ENCODE measurements around the gene ADAMTSL1.
"Not testable (repeated sequence)": the region's sequence is repeated elsewhere in the genome, so short reads cannot be mapped to it uniquely, and the experiment has no call there.

Gene ADAMTSL1

GRCh38 chr9:18911714-18912342, 437.9 kb downstream of the ADAMTSL1 start:
- DNase-seq: no peak

DNA sequence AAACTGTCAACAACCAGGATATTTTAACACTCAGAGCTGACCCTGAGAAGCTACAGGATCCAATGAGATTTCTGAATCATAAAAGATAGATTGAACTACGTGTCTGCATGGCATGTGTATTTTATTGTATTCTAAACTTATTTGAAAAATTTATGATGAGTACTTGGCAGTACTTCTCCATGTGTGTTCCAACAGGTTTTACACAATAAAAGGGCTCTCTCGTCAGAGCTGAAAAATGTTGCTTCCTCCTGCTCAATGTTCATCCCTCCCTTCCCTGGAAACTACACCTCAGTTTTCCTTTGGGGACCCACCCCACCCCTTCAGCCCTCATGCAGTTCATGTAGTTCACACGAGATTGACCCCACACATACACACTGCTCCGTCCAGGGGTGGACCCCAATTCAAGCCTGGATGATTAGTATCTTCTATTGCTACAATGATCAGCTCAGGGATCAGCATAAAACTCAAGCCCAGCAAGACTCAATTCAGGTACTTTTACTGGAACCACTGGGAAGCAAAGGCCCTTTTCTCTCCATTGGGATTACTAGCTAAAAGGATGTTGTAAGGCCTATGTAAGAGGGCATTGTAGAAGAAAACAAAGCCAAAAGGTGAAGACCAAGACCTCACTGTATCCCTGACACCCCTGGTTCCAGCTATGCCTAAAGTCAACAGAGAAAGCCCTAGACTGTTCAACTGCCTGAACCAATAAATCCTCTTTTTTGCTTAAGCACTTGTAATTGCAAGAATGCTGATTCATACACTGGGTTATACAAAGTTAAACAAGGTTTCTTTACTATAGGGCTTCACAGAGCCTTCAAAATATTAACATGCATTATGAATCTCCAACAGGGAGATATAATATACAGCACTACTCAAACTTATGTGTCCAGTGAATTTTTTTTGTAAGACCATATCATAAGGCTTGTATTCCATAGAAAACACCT, 446.5 kb downstream of the ADAMTSL1 start:
- no peak for DNase-seq

DNA sequence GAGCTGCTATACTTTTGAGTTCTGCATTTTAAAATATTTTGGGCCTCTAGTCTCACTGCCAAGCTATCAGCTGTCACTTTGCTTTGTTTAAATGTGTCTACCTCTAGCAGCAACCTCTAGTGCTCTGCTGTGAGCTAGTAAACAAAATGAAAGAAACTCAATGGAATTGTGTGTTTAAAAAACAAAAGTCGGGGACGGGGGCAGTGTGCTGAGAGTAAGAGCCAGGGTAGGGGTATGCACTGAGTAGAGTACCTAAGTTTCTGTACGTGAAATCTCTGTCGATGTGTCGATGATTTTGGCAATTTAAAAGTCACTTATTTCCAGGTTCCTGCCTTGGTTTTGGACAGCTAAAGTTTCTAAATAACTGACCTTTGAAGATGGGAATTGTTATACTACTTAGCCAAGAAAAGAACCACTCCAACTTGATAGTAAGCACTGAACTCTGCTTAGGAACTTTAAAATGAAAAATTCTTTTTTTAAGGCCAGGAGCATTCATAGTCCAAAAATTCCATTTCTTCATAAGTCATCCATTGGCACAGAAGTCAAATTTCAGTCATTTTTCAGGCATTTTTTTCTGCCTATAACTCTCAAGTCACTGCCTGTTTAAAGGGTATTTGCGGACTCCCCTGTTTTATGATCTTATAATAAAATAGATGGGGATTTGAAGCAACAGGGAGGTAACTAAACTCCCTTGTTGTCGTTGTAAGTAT, 447.6 kb downstream of the ADAMTSL1 start:
- DNase-seq: no peak

DNA sequence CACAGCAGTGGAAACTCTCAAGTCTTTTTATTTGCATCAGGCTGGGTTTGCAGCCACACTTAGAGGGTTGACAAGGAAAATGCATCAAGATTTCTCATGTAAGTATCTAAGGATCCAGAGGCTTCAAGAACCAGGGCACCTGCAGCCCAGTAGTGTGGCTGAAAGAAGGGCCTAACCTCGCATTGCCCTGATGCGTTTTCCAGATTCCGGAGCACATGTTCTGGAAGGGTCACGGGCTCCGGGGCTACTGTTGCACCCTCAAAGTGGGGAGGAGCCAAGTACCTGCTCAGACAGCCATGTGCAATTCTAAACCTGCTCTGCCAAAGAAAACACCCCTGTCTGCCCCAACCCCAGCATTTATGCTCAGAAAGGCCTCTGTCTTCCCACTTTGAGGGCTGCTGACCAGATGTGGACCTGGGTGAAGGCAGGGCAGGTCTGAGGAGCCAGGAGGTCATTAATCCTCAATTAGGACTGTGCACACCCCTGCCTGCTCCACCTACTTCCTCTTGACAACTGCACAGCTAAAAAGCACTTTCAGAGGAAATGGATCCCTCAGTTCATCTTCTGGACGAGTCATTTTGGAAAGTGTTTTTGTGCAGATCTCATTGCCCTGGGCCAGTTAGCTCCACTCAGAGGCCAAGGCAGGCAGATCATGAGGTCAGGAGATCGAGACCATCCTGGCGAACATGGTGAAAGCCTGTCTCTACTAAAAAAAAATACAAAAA, 448.4 kb downstream of the ADAMTSL1 start:
- no peak for DNase-seq

DNA sequence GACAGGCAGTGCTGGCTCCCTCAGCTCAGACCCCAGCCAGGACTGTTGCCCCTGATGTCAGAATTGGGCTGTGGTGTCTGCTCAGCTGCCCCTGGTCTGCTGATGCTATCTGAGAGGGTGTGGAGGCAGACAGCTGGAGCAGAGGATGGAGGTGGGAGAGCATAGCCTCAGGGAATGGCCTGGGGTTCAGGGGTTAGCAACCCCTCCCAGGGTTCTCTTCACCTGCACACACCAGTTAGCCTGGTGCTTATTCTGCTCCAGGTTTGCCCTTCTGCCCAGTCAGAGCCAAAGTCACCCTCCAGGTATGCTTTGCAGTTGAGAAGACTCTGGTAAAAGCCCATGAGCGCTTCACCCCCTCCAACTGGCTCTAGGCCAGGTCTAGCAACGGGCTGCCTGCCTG, 449.2 kb downstream of the ADAMTSL1 start:
- no peak for DNase-seq

GRCh38 chr9:18923671-18924430, 449.9 kb downstream of the ADAMTSL1 start:
- no peak for DNase-seq

GRCh38 chr9:18925880-18926279, 451.9 kb downstream of the ADAMTSL1 start:
- DNase-seq: no peak

- no peak for DNase-seq
Observed at GRCh38 chr9:18926513-18926912, 452.6 kb downstream of the ADAMTSL1 start.

GRCh38 chr9:18928711-18929110, 454.8 kb downstream of the ADAMTSL1 start:
- DNase-seq: no peak

GRCh38 chr9:18930611-18931010, 456.7 kb downstream of the ADAMTSL1 start:
- DNase-seq: not testable (repeated sequence)

DNA sequence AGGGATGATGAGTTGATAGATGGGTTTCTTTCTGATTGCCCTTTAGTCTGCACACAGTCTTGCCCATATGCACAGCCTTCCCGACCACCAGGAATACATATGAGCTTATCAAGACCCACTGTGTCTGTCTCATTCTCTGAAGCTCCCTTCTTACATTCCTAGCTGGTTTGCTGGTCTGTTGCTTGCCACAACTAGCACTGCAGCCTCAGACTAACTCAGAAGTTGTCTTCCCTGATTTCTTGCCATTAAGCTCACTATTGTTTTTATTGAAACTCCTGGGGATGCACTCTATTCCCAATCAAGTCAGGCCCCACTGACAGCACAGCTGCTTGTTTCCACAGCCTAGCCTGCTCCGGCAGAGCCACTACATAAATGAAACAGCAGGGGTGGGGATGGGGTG, 461.6 kb downstream of the ADAMTSL1 start:
- no peak for DNase-seq

DNA sequence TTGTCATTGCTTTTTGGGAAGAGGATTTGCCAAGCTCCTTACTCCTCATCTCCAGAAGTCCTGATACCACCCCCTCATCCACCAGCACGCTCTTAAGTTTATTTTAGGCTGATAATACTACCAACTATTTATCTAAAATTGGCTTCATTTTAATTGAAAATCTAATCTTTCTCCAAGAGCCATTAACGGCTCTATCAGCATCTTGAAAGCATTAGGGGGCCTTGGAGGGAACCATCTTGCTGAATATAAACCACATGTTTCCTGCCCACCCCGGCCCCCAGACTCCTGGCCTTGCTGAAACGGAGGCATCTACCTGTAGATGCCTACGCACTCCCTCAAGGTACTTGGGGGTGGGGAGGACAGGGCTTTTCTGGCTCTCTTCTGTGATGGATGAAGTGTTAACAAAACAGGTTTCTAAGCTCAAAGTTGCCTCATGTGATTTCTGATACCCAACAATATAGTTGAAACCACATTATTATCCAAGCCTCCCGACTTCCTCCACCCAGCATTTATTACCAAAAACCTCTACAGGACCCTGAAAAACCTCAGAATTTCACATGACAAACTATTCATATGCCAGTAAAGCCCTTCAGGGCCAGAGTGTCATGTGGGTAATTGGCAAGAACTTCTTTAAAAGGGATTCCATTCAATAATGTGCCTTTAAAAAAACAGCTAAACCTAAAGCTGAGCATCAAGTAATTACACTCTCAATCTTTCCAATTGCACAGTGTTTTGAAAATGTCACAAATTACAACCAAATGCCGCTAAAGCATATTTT, 462.3 kb downstream of the ADAMTSL1 start:
- no peak for DNase-seq

GRCh38 chr9:18939943-18940342, 466.0 kb downstream of the ADAMTSL1 start:
- no peak for DNase-seq

GRCh38 chr9:18941060-18941740, 467.2 kb downstream of the ADAMTSL1 start:
- no peak for DNase-seq

DNA sequence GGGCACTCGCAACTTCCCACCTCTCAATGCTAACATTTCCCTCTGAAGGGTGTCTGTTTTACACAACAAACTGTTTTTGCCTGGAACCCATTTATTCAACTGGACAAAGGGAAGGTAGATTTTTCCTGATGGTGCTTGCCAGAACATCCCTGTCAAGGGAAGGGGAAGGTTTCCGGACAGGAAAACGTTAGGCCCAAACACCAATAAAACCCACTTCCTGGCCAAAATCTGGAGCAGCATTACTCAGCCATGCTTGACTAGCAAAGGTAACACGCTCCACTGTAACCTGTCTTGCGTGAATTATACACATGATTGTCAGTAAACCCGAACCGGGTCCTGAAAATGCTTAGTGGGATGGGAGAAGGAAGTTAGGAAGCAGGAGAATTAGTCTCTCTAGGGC, 468.8 kb downstream of the ADAMTSL1 start:
- no peak for DNase-seq

- no peak for DNase-seq
Observed at GRCh38 chr9:18947892-18948339, 474.0 kb downstream of the ADAMTSL1 start.

DNA sequence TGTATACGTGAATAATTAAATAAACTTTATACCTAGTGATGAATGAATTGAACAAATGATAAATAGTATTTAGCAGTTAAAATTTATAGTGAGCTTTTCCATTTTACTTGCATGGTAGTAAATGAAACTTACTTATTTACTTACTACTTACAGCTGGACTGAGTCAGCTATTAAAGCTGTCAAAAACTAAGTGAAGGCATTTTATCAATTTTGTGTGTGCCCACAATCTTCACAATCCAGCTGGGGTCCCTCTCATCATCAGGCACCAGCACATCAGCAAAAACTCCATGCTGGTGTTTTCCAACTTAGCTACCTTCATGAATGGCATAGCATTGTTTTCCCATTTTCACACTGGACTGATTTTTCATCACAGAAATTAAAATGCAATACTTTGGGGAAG, 478.0 kb downstream of the ADAMTSL1 start:
- DNase-seq: no peak

GRCh38 chr9:18955626-18956025, 481.7 kb downstream of the ADAMTSL1 start:
- DNase-seq: no peak
